GM23338 (cell line): ENCODE data around the gene GRID2. TPM values are rescaled to one million over a fixed set of nuclear protein-coding genes. Genes with fewer than 3 reads are reported as not detected.

Source experiments
- ATAC-seq: fragments of 200-7000 bp; cut with Tn5 transposase; 3 replicates; pipeline ENCODE4 v1.9.1; 2020
- DNase-seq: peaks from one replicate; pipeline ENCODE4 v3.0.0-alpha.2; 2015; ENCODE audit warnings: low spot score
- H2AFZ ChIP-seq: fragments of 200-600 bp; sonication (generic); 2 replicates; pipeline ENCODE4 v1.8.0; 2016; ENCODE audit warnings: antibody characterized with exemption, mild to moderate bottlenecking, moderate library complexity
- H3F3A ChIP-seq: fragments of 200-600 bp; sonication (generic); replicated peaks from 2 replicates; pipeline ENCODE4 v1.8.0; 2017; ENCODE audit warnings: antibody characterized with exemption, mixed run types, low read depth
- H3K27ac ChIP-seq: fragments of 200-600 bp; sonication (generic); 2 replicates; pipeline ENCODE4 v1.6.1; 2016; ENCODE audit warnings: low read depth
- H3K27me3 ChIP-seq: fragments of 200-600 bp; sonication (generic); 2 replicates; pipeline ENCODE4 v1.8.0; 2016; ENCODE audit warnings: mild to moderate bottlenecking, mixed run types, moderate library complexity; ENCODE audit not compliant: insufficient read depth
- H3K36me3 ChIP-seq: fragments of 200-600 bp; sonication (generic); 2 replicates; pipeline ENCODE4 v1.8.0; 2016; ENCODE audit warnings: mild to moderate bottlenecking; ENCODE audit not compliant: insufficient read depth
- H3K4me1 ChIP-seq: fragments of 200-600 bp; sonication (generic); 2 replicates; pipeline ENCODE4 v1.8.0; 2016; ENCODE audit warnings: mild to moderate bottlenecking, moderate library complexity; ENCODE audit not compliant: insufficient read depth
- H3K4me2 ChIP-seq: fragments of 200-600 bp; sonication (generic); 2 replicates; pipeline ENCODE4 v1.7.1; 2017; ENCODE audit warnings: mixed run types
- H3K4me3 ChIP-seq: fragments of 200-600 bp; sonication (generic); 2 replicates; pipeline ENCODE4 v1.6.1; 2016; ENCODE audit warnings: mixed run types
- H3K79me2 ChIP-seq: fragments of 200-600 bp; sonication (generic); replicated peaks from 2 replicates; pipeline ENCODE4 v1.8.0; 2017; ENCODE audit warnings: mild to moderate bottlenecking; ENCODE audit not compliant: insufficient read depth
- H3K9me2 ChIP-seq: fragments of 200-600 bp; sonication (generic); 2 replicates; pipeline ENCODE4 v1.8.0; 2017; ENCODE audit not compliant: insufficient read depth
- H4K20me1 ChIP-seq: fragments of 200-600 bp; sonication (generic); replicated peaks from 2 replicates; pipeline ENCODE4 v1.8.0; 2017; ENCODE audit warnings: mild to moderate bottlenecking; ENCODE audit not compliant: insufficient read depth
- H3K27ac Mint-ChIP-seq: 2 replicates; pipeline ENCODE4 v1.8.0; 2020; ENCODE audit warnings: inconsistent platforms, mild to moderate bottlenecking, moderate library complexity, mixed read lengths
- H3K27me3 Mint-ChIP-seq: 3 replicates; pipeline ENCODE4 v1.8.0; 2022; ENCODE audit warnings: low read depth, mild to moderate bottlenecking, moderate library complexity, mixed read lengths, inconsistent platforms; ENCODE audit not compliant: insufficient read depth, poor library complexity
- H3K36me3 Mint-ChIP-seq: 3 replicates; pipeline ENCODE4 v1.8.0; 2021; ENCODE audit warnings: low read depth, mild to moderate bottlenecking, inconsistent platforms, moderate library complexity, mixed read lengths
- H3K4me1 Mint-ChIP-seq: 3 replicates; pipeline ENCODE4 v1.8.0; 2020; ENCODE audit warnings: mild to moderate bottlenecking, inconsistent platforms, mixed read lengths
- H3K4me3 Mint-ChIP-seq: 3 replicates; pipeline ENCODE4 v1.8.0; 2021; ENCODE audit warnings: moderate library complexity, mild to moderate bottlenecking, inconsistent platforms, mixed read lengths
- H3K9me3 Mint-ChIP-seq: 3 replicates; pipeline ENCODE4 v1.8.0; 2020; ENCODE audit warnings: moderate library complexity, mild to moderate bottlenecking, inconsistent platforms, mixed read lengths
- CREB1 ChIP-seq: fragments of 250-450 bp; sonication (Bioruptor Pico); IDR thresholded peaks from 2 replicates; pipeline ENCODE4 v1.5.0; 2020; ENCODE audit warnings: low read depth, mild to moderate bottlenecking, moderate library complexity
- EZH2 ChIP-seq: fragments of 200-600 bp; sonication (generic); IDR thresholded peaks from one replicate; pipeline ENCODE4 v1.8.0; 2017; ENCODE audit warnings: antibody characterized with exemption, mild to moderate bottlenecking, low read depth; ENCODE audit not compliant: unreplicated experiment
- EZH2phosphoT487 ChIP-seq: fragments of 200-600 bp; sonication (generic); IDR thresholded peaks from one replicate; pipeline ENCODE4 v1.8.1; 2018; ENCODE audit warnings: antibody characterized with exemption; ENCODE audit not compliant: unreplicated experiment
- JUNB ChIP-seq: IDR thresholded peaks from one replicate; pipeline ENCODE4 v1.6.1; 2016; ENCODE audit warnings: antibody characterized with exemption; ENCODE audit not compliant: unreplicated experiment
- NANOG ChIP-seq: IDR thresholded peaks from 2 replicates; pipeline ENCODE4 v1.6.1; 2016; ENCODE audit warnings: antibody characterized with exemption, borderline replicate concordance
- POLR2AphosphoS5 ChIP-seq: IDR thresholded peaks from 2 replicates; pipeline ENCODE4 v1.6.1; 2016; ENCODE audit warnings: antibody characterized with exemption, low read depth
- STAT1 ChIP-seq: IDR thresholded peaks from one replicate; pipeline ENCODE4 v1.6.1; 2016; ENCODE audit warnings: antibody characterized with exemption; ENCODE audit not compliant: unreplicated experiment
- ZNF114 ChIP-seq: fragments of 250-450 bp; sonication (Bioruptor Pico); IDR thresholded peaks from 2 replicates; pipeline ENCODE4 v1.5.0; 2020; ENCODE audit warnings: mild to moderate bottlenecking, moderate library complexity
- ZNF331 ChIP-seq: fragments of 250-450 bp; sonication (Bioruptor Pico); IDR thresholded peaks from 2 replicates; pipeline ENCODE4 v1.5.0; 2020; ENCODE audit warnings: low read depth, mild to moderate bottlenecking, moderate library complexity
- polyA plus RNA-seq: library from polyadenylated mRNA; unstranded; fragments of >200 nt; fragmentation: Nextera tagmentation; extraction: Ambion mirVana; gene quantifications from 2 replicates; pipeline ENCODE4 v1.2.1, GENCODE V29; 2016
- total RNA-seq: library from RNA; depleted of rRNA; stranded (reverse); fragments of >200 nt; shearing (Covaris generic); gene quantifications from 2 replicates; pipeline ENCODE4 v1.2.3, GENCODE V29; 2014
- TF ChIP-seq, protein P1 (sequence below): fragments of 250-450 bp; sonication (Bioruptor Pico); IDR thresholded peaks from 2 replicates; pipeline ENCODE4 v1.5.0; 2020; ENCODE audit warnings: mild to moderate bottlenecking, moderate library complexity
- TF ChIP-seq, protein P2 (sequence below): IDR thresholded peaks from 2 replicates; pipeline ENCODE4 v1.6.1; 2016; ENCODE audit warnings: antibody characterized with exemption
- TF ChIP-seq, protein P3 (sequence below), 2 experiments: fragments of 200-600 bp in 1 of 2; sonication (generic) in 1 of 2; conservative IDR thresholded peaks; 2 replicates each; pipeline versions ENCODE4 v1.5.1 to v1.6.1; 2016 to 2017; ENCODE audit warnings: antibody characterized with exemption in 2 of 2, low read depth in 2 of 2, mild to moderate bottlenecking in 2 of 2, moderate library complexity in 1 of 2
- TF ChIP-seq, protein P4 (sequence below): IDR thresholded peaks from one replicate; pipeline ENCODE4 v1.6.1; 2018; ENCODE audit warnings: antibody characterized with exemption; ENCODE audit not compliant: unreplicated experiment

The GRID2 gene
- total and polyA plus RNA-seq, 2 experiments from 2014 or later = 19.9 to 65.4 TPM

GRCh38 chr4:92615049-92615448, 311.3 kb downstream of the GRID2 start (continued):
- TF ChIP-seq, protein P1, sequence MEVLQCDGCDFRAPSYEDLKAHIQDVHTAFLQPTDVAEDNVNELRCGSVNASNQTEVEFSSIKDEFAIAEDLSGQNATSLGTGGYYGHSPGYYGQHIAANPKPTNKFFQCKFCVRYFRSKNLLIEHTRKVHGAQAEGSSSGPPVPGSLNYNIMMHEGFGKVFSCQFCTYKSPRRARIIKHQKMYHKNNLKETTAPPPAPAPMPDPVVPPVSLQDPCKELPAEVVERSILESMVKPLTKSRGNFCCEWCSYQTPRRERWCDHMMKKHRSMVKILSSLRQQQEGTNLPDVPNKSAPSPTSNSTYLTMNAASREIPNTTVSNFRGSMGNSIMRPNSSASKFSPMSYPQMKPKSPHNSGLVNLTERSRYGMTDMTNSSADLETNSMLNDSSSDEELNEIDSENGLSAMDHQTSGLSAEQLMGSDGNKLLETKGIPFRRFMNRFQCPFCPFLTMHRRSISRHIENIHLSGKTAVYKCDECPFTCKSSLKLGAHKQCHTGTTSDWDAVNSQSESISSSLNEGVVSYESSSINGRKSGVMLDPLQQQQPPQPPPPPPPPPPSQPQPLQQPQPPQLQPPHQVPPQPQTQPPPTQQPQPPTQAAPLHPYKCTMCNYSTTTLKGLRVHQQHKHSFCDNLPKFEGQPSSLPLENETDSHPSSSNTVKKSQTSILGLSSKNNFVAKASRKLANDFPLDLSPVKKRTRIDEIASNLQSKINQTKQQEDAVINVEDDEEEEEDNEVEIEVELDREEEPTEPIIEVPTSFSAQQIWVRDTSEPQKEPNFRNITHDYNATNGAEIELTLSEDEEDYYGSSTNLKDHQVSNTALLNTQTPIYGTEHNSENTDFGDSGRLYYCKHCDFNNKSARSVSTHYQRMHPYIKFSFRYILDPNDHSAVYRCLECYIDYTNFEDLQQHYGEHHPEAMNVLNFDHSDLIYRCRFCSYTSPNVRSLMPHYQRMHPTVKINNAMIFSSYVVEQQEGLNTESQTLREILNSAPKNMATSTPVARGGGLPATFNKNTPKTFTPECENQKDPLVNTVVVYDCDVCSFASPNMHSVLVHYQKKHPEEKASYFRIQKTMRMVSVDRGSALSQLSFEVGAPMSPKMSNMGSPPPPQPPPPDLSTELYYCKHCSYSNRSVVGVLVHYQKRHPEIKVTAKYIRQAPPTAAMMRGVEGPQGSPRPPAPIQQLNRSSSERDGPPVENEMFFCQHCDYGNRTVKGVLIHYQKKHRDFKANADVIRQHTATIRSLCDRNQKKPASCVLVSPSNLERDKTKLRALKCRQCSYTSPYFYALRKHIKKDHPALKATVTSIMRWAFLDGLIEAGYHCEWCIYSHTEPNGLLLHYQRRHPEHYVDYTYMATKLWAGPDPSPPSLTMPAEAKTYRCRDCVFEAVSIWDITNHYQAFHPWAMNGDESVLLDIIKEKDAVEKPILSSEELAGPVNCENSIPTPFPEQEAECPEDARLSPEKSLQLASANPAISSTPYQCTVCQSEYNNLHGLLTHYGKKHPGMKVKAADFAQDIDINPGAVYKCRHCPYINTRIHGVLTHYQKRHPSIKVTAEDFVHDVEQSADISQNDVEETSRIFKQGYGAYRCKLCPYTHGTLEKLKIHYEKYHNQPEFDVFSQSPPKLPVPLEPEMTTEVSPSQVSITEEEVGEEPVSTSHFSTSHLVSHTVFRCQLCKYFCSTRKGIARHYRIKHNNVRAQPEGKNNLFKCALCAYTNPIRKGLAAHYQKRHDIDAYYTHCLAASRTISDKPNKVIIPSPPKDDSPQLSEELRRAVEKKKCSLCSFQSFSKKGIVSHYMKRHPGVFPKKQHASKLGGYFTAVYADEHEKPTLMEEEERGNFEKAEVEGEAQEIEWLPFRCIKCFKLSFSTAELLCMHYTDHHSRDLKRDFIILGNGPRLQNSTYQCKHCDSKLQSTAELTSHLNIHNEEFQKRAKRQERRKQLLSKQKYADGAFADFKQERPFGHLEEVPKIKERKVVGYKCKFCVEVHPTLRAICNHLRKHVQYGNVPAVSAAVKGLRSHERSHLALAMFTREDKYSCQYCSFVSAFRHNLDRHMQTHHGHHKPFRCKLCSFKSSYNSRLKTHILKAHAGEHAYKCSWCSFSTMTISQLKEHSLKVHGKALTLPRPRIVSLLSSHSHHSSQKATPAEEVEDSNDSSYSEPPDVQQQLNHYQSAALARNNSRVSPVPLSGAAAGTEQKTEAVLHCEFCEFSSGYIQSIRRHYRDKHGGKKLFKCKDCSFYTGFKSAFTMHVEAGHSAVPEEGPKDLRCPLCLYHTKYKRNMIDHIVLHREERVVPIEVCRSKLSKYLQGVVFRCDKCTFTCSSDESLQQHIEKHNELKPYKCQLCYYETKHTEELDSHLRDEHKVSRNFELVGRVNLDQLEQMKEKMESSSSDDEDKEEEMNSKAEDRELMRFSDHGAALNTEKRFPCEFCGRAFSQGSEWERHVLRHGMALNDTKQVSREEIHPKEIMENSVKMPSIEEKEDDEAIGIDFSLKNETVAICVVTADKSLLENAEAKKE (CRISPR knock-in tag) = no peak
- TF ChIP-seq EZH2 (no peak), ZNF331 (CRISPR knock-in tag) (no peak), JUNB (no peak), CREB1 (CRISPR knock-in tag) (no peak)

DNA sequence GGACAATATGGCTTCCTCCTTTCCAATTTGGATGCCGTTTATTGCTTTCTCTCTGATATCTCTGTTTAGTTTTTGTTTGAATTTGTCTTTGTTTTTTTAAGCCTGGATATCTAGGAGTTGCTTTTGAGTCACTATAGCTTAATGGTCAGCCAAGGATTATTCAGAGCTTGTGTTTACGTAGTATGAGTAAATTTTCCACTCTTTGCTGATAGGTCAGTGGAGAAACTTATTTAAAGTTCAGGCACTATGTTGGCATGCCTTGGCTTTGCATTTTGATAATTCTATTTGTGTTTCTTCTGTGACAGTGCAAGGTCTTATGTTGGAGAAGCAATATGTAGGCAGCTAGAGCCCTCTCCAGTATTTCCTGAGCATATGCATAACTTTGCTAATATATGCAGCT, 315.2 kb downstream of the GRID2 start:
- Mint-ChIP-seq H3K36me3 (peaks cover 2% of the 10 kb centered on the region; the same call in 1 of the 3 replicates), H3K4me1 (peaks cover 39% of the 10 kb centered on the region), H3K4me3 (no peak overlapping the region), H3K27me3 (no peaks in the 10 kb centered on the region), H3K27ac (peak overlapping the region; percentile 31; the same call in 1 of the 2 replicates), H3K9me3 (no peaks in the 10 kb centered on the region)
- Histone ChIP-seq H3K4me2 (no peak overlapping the region), H3K4me1 (no peaks in the 10 kb centered on the region), H4K20me1 (0 out of 2 replicates have a peak, but pooled peaks cover 4% of the 10 kb centered on the region), H3K4me3 (no peak overlapping the region), H3K79me2 (peaks cover 76% of the 10 kb centered on the region), H3K27me3 (no peaks in the 10 kb centered on the region), H3K36me3 (no peaks in the 10 kb centered on the region), H2AFZ (no peak overlapping the region), H3K9me2 (no peaks in the 10 kb centered on the region), H3K27ac (no peak overlapping the region), H3F3A (no peaks in the 10 kb centered on the region)
- DNase-seq (no peak), ATAC-seq (no peak)
- TF ChIP-seq JUNB = no peak
- no peak for TF ChIP-seq ZNF114 (CRISPR knock-in tag)
- no peak for TF ChIP-seq ZNF331 (CRISPR knock-in tag)
- TF ChIP-seq, protein P2, sequence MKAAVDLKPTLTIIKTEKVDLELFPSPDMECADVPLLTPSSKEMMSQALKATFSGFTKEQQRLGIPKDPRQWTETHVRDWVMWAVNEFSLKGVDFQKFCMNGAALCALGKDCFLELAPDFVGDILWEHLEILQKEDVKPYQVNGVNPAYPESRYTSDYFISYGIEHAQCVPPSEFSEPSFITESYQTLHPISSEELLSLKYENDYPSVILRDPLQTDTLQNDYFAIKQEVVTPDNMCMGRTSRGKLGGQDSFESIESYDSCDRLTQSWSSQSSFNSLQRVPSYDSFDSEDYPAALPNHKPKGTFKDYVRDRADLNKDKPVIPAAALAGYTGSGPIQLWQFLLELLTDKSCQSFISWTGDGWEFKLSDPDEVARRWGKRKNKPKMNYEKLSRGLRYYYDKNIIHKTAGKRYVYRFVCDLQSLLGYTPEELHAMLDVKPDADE = no peak
- TF ChIP-seq EZH2 = no peak
- TF ChIP-seq STAT1 = no peak
- TF ChIP-seq EZH2phosphoT487 = no peak
- TF ChIP-seq CREB1 (CRISPR knock-in tag) = no peak
- TF ChIP-seq, protein P3, sequence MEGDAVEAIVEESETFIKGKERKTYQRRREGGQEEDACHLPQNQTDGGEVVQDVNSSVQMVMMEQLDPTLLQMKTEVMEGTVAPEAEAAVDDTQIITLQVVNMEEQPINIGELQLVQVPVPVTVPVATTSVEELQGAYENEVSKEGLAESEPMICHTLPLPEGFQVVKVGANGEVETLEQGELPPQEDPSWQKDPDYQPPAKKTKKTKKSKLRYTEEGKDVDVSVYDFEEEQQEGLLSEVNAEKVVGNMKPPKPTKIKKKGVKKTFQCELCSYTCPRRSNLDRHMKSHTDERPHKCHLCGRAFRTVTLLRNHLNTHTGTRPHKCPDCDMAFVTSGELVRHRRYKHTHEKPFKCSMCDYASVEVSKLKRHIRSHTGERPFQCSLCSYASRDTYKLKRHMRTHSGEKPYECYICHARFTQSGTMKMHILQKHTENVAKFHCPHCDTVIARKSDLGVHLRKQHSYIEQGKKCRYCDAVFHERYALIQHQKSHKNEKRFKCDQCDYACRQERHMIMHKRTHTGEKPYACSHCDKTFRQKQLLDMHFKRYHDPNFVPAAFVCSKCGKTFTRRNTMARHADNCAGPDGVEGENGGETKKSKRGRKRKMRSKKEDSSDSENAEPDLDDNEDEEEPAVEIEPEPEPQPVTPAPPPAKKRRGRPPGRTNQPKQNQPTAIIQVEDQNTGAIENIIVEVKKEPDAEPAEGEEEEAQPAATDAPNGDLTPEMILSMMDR (conservative IDR thresholded peaks at IDR 0.05; ENCODE audit: low read depth in 2 of 2) = no peak
- TF ChIP-seq, protein P4, sequence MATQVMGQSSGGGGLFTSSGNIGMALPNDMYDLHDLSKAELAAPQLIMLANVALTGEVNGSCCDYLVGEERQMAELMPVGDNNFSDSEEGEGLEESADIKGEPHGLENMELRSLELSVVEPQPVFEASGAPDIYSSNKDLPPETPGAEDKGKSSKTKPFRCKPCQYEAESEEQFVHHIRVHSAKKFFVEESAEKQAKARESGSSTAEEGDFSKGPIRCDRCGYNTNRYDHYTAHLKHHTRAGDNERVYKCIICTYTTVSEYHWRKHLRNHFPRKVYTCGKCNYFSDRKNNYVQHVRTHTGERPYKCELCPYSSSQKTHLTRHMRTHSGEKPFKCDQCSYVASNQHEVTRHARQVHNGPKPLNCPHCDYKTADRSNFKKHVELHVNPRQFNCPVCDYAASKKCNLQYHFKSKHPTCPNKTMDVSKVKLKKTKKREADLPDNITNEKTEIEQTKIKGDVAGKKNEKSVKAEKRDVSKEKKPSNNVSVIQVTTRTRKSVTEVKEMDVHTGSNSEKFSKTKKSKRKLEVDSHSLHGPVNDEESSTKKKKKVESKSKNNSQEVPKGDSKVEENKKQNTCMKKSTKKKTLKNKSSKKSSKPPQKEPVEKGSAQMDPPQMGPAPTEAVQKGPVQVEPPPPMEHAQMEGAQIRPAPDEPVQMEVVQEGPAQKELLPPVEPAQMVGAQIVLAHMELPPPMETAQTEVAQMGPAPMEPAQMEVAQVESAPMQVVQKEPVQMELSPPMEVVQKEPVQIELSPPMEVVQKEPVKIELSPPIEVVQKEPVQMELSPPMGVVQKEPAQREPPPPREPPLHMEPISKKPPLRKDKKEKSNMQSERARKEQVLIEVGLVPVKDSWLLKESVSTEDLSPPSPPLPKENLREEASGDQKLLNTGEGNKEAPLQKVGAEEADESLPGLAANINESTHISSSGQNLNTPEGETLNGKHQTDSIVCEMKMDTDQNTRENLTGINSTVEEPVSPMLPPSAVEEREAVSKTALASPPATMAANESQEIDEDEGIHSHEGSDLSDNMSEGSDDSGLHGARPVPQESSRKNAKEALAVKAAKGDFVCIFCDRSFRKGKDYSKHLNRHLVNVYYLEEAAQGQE = no peak
- TF ChIP-seq POLR2AphosphoS5 = no peak
- no peak for TF ChIP-seq NANOG
